Bronchial epithelial cell (primary cell): ENCODE measurements around the gene TIAL1. TPM values are rescaled to one million over a fixed set of nuclear protein-coding genes. Genes with fewer than 3 reads are reported as not detected.
"Not testable (repeated sequence)": the region's sequence is repeated elsewhere in the genome, so short reads cannot be mapped to it uniquely, and the experiment has no call there.

Experiments used
- DNase-seq: peaks from one replicate; pipeline ENCODE4 v3.0.0-alpha.2; 2010; ENCODE audit warnings: low read depth
- FAIRE-seq: peaks from 2 replicates; lab custom pipeline; 2011; peaks lifted over from hg19 to GRCh38; lab: Jason Lieb, UNC
- H3K27me3 ChIP-seq: 2 replicates; pipeline ENCODE4 v1.5.1; 2011; ENCODE audit warnings: low read length; ENCODE audit not compliant: control insufficient read depth, insufficient read depth
- H3K36me3 ChIP-seq: 2 replicates; pipeline ENCODE4 v1.5.1; 2011; ENCODE audit warnings: low read length; ENCODE audit not compliant: control insufficient read depth, insufficient read depth
- H3K4me3 ChIP-seq: 2 replicates; pipeline ENCODE4 v1.5.1; 2011; ENCODE audit warnings: mild to moderate bottlenecking, low read depth, low read length, control low read depth
- total RNA-seq: library from RNA; depleted of rRNA; stranded (reverse); fragments of >200 nt; gene quantifications from 2 replicates; pipeline ENCODE4 v1.2.1, GENCODE V29; 2014
- TF ChIP-seq, protein P1 (sequence below): IDR thresholded peaks from 2 replicates; pipeline ENCODE4 v1.5.1; 2011; ENCODE audit warnings: mild to moderate bottlenecking, moderate library complexity, low read length, control low read depth, inconsistent platforms; ENCODE audit not compliant: insufficient read depth, severe bottlenecking

TIAL1 gene
- total RNA-seq, 1 donor from 2014 or later, result 28.4 TPM

DNA sequence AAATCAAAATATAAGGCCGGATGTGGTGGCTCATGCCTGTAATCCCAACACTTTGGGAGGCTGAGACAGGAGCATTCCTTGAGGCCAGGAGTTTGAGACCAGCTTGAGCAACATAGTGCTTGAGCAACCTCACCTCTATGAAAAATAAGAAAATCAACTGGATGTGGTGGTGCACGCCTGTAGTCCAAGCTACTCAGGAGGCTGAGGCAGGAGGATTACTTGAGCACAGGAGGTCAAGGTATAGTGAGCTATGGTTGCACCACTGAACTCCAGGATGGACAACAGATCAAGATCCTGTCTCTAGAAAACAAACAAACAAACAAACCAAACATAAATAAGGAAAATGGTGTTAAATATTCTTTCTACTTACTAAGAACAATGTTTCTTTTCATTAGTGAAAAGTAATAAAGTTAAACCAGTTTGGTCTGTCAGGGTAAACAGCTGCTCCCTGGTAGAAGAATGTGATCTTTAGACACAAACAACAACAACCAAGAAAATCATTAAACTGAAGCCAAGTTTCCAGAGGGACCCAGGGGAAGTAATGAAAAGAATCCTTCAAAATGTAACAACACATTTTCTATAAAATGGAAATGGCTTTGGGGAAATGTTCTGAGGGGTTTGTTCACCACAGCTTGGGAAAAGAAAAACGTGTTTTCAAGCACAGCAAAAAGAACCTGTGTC lies 36.9 kb upstream of the TIAL1 start:
- DNase-seq (no peak), FAIRE-seq (no peak)
- H3K27me3 ChIP-seq, result no peaks in the 10 kb centered on the region
- no peaks in the 10 kb centered on the region for H3K36me3 ChIP-seq
- TF ChIP-seq, protein P1, sequence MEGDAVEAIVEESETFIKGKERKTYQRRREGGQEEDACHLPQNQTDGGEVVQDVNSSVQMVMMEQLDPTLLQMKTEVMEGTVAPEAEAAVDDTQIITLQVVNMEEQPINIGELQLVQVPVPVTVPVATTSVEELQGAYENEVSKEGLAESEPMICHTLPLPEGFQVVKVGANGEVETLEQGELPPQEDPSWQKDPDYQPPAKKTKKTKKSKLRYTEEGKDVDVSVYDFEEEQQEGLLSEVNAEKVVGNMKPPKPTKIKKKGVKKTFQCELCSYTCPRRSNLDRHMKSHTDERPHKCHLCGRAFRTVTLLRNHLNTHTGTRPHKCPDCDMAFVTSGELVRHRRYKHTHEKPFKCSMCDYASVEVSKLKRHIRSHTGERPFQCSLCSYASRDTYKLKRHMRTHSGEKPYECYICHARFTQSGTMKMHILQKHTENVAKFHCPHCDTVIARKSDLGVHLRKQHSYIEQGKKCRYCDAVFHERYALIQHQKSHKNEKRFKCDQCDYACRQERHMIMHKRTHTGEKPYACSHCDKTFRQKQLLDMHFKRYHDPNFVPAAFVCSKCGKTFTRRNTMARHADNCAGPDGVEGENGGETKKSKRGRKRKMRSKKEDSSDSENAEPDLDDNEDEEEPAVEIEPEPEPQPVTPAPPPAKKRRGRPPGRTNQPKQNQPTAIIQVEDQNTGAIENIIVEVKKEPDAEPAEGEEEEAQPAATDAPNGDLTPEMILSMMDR, result no peak
- no peak overlapping the region for H3K4me3 ChIP-seq

DNA sequence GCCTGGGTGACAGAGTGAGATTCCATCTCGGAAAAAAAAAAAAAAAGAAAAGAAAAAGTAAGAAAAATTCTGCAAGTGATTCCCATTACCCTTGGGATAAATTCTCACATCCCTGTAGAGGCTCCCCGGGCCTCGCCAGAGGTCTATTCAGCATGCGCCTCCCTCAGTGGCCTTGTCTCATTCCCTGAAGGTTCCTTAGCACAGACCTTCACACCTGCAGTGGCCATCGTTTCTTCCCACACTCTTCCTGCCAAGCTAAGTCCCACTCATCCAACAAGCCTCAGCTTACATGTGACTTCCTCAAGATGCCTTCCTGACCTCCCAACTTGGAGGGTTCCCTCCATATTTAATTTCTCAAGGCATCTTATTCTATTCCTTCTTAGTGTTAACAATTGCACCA lies 33.5 kb upstream of the TIAL1 start:
- no peaks in the 10 kb centered on the region for H3K36me3 ChIP-seq
- TF ChIP-seq, protein P1, result no peak
- no peak for FAIRE-seq
- no peak for DNase-seq
- no peak overlapping the region for H3K4me3 ChIP-seq
- H3K27me3 ChIP-seq, result no peaks in the 10 kb centered on the region

DNA sequence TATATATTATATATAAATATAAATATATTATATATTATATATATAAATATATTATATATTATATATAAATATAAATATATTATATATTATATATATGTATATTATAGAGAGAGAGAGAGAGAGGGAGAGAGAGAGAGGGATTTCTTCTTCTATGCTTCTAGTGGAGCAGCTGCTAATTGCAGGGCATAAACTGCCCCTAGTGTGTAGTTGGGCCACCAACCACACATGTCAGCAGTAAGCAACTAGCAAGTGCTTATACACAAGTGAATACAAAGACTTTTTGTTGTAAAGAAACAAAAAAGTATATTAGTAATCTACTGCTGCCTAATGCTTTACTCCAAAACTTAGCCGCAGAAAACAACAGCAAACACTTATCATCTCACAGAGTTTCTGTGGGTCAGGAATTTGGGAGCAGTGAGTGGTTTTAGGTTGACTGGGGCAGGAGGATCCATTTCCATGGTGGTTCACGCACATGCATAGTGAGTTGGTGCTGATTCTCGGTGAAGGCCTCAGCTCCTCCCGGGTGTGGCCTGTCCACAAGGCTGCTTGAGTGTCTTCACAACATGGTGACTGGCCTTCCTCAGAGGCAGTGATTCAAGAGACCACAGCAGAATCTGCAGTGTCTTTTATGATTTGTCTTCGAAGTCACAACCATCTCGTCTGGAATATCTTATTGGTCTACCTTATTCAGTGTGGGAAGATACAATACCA lies 29.0 kb upstream of the TIAL1 start:
- Histone ChIP-seq H3K27me3 (no peaks in the 10 kb centered on the region), H3K36me3 (no peaks in the 10 kb centered on the region), H3K4me3 (no peak overlapping the region)
- TF ChIP-seq, protein P1, result no peak
- DNase-seq (no peak), FAIRE-seq (no peak)

DNA sequence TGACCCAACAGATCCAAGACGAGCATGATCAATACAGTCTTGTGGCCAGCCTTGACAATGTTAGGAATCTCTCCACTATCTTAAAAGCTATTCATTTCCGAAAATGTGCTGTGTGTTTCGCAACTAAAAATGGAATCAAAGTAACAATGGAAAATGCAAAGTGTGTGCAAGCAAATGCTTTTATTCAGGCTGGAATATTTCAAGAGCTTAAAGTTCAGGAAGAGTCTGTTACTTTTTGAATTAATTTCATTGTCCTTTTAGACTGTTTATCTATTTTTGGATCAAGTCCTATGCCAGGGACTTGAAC lies 24.3 kb upstream of the TIAL1 start:
- no peak for DNase-seq
- Histone ChIP-seq H3K27me3 (no peaks in the 10 kb centered on the region), H3K4me3 (no peak overlapping the region), H3K36me3 (no peaks in the 10 kb centered on the region)
- FAIRE-seq, result no peak
- TF ChIP-seq, protein P1, result no peak

DNA sequence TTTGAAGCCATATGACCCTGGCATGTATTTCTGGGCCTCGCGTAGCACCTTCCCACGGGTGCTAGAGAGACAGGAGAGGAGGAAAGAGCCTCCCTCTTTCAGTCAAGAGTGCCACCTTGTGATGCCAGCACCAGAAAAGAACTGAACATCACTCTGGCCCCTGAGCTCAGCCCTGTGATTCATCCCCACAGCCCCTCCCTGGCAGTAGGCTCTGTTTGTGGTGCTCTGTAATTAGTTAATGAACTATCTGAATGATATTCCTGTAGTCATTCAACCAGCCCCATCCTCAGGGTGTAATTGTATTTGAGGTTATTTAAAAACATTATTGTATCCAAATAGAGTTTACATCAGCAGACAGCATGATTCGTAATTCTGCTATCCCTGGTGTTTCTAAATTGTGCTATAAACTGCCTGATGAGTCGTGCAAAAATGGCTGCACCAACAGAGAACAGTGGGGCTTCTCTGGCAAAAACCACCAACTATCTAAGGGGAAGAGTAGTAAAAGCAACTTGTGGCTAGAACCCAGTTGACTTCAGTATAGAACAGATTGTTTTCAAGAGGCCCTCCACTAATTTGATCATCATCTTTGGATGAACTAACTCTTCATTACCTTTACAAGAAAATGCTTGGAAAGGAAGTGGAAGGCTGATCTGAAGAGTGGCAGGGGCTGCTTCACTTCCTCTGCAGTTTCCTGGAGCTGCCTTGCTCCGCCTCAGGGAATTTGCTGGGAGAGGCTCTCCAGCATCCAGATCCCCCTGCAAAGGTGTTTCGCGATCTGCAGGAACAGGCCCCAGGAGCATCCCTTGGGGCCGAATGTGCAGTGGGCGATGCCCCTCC lies 23.7 kb upstream of the TIAL1 start:
- FAIRE-seq (no peak), DNase-seq (peak; percentile 60)
- no peak overlapping the region for H3K4me3 ChIP-seq
- no peaks in the 10 kb centered on the region for H3K27me3 ChIP-seq
- no peaks in the 10 kb centered on the region for H3K36me3 ChIP-seq
- TF ChIP-seq, protein P1, result no peak

DNA sequence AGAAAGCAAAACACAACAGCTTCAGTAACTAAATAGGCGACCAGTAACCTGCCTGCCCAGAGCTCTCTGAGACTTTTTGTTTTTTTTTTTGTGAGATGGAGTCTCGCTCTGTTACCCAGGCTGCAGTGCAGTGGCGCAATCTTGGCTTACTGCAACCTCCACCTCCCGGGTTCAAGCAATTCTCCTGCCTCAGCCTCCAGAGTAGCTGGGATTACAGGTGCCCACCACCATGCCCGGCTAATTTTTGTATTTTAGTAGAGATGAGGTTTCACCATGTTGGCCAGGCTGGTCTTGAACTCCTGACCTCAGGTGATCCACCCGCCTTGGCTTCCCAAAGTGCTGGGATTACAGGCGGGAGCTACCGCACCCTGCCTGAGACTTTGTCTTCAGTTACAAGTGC lies 23.0 kb upstream of the TIAL1 start:
- not testable (repeated sequence) for H3K27me3 ChIP-seq, H3K4me3 ChIP-seq, FAIRE-seq, H3K36me3 ChIP-seq, DNase-seq
